Activated CD8-positive, alpha-beta memory T cell treated with anti-CD3 and anti-CD28 coated beads for 36 hours (primary cell): ENCODE measurements around the gene NEB. TPM values are rescaled to one million over a fixed set of nuclear protein-coding genes. Genes with fewer than 3 reads are reported as not detected.
"Not testable (repeated sequence)": the region's sequence is repeated elsewhere in the genome, so short reads cannot be mapped to it uniquely, and the experiment has no call there.

Source experiments
- CTCF ChIA-PET: fragments of 350-600 bp; sonication (Branson Sonifier 250); formaldehyde crosslinking; loops from one replicate; lab custom pipeline; 2021; ENCODE audit warnings: antibody characterized with exemption; lab: Charles Lee
- POLR2A ChIA-PET: fragments of 350-600 bp; sonication (Branson Sonifier 250); formaldehyde crosslinking; loops from one replicate; lab custom pipeline; 2021; ENCODE audit warnings: antibody characterized with exemption; lab: Charles Lee
- total RNA-seq, 2 experiments: library from RNA; stranded (reverse); gene quantifications; one replicate each; pipeline ENCODE4 v1.2.3, GENCODE V29; 2021

The NEB gene
- total RNA-seq, 2 experiments from 2014 or later: 0.02 to 0.10 TPM

DNA sequence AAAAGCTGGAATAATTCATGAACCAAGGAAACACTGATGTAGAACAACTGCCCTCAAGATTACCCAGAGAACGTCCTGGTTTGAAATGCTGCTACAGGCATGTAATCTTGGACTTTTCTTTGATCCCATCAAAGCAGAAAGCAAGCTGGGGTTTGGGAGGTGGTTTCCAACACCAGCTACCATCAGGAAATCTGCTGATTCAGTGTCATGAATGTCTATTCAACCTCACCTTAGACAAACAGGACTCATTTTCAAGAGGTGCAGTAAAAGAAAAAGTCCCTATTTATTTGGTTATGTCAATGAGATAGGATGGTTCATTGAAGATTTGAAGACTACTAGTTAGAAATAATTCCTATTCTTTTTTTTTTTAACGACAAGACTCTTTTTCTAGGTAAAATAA lies 72.7 kb downstream of the NEB start:
- POLR2A ChIA-PET: no interaction called here
- CTCF ChIA-PET: no interaction called here

- CTCF ChIA-PET: no interaction called here
- POLR2A ChIA-PET: no interaction called here
Observed at GRCh38 chr2:151658081-151658480, 76.2 kb downstream of the NEB start.

DNA sequence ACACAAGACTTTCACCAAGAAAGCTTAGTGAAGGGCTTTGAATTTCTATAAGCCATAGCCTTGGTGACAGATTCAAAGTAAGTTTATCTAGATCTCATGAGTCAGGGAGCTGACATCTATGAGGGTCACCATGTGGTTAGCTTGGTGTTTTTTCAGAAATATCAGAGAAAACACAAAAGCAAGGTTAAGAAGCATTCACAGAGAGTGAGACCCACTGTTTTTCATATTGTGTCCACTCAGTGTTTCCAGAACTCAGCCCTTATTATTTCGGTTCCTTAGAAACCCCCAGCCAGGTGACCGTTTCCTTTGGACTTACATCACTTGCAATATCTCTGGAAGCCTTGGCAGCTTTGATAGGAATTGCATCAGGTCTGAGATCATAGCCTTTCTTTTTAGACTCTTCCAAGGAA lies 76.6 kb downstream of the NEB start:
- ChIA-PET CTCF (no interaction called here), POLR2A (no interaction called here)

- POLR2A ChIA-PET: no interaction called here
Observed at GRCh38 chr2:151655663-151656398, 78.4 kb downstream of the NEB start.

DNA sequence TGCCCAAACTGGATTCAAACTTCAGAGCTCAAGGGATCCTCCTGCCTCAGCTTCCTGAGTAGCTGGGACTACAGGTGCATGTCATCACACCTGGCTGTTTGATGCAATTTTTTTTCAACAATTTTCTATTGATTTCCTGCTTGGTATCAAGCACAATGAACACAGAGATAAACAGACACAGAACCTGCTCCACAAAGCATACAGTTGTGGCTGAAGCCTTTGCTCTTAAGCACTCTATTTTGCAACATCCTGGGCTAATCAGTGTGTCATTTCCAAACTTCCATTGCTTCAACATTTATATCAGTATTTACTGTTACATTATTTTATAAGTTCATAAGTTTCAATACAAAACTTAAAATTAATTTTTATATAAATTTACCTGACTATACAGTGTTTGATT lies 79.4 kb downstream of the NEB start:
- CTCF ChIA-PET: no interaction called here
- POLR2A ChIA-PET: no interaction called here

More at GRCh38 chr2:151655663-151656398, 78.4 kb downstream of the NEB start:
- CTCF ChIA-PET: no interaction called here

DNA sequence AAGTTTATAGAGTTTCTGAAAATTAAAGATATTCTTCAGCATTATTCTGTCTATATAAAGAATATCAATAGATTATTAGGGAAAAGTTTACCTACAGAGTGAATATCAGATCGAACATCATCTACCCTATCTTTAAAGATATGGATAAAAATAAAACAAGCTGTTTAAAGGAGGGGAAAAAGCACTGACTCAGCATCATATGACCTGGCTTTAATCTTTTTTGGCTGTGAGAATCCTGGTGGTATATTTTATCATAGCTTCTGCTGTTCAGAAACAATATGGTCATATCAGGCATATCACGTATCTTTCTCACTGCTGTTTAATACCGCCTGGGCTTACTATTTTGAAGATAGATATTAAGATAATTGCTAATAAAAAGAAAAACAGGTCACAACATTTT lies 80.2 kb downstream of the NEB start:
- POLR2A ChIA-PET: no interaction called here
- CTCF ChIA-PET: no interaction called here

GRCh38 chr2:151651274-151651673 lies 83.0 kb downstream of the NEB start:
- POLR2A ChIA-PET: no interaction called here
- CTCF ChIA-PET: no interaction called here

- POLR2A ChIA-PET: no interaction called here
Observed at GRCh38 chr2:151650456-151650855, 83.8 kb downstream of the NEB start.

DNA sequence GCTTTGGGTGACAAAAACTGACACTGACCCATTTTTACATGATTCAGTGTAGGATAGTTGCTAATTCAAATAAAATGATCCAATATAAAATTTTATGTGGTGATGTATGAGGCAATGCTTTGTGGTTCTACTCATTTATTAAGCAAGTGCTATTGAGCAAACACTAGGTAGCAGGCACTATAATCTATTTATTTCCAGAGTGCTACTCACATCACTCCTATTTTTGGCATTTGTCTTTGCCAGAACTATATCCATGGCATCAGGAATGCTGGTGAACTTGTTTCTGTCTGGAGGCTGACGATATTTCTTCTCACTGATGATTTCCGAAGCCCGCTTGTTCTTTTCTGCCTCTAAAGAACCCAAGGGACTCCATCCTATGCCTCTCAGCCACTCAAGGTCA lies 84.3 kb downstream of the NEB start:
- CTCF ChIA-PET: no interaction called here
- POLR2A ChIA-PET: no interaction called here

More at GRCh38 chr2:151650456-151650855, 83.8 kb downstream of the NEB start:
- CTCF ChIA-PET: interaction anchor here (0.6 kb wide), 1 partner anchor 230 kb away, joined by 5 read pairs; no protein-coding TSS in a partner anchor

- CTCF ChIA-PET: no interaction called here
Observed at GRCh38 chr2:151649400-151649799, 84.9 kb downstream of the NEB start.

GRCh38 chr2:151646512-151646911 lies 87.8 kb downstream of the NEB start:
- CTCF ChIA-PET, POLR2A ChIA-PET: not testable (repeated sequence)

More at GRCh38 chr2:151649400-151649799, 84.9 kb downstream of the NEB start:
- POLR2A ChIA-PET: no interaction called here

- CTCF ChIA-PET: no interaction called here
- POLR2A ChIA-PET: no interaction called here
Observed at GRCh38 chr2:151644580-151644979, 89.7 kb downstream of the NEB start.

GRCh38 chr2:151641895-151642294 lies 92.4 kb downstream of the NEB start:
- CTCF ChIA-PET, POLR2A ChIA-PET: not testable (repeated sequence)

GRCh38 chr2:151640087-151640486 lies 94.2 kb downstream of the NEB start:
- POLR2A ChIA-PET: no interaction called here
- CTCF ChIA-PET: no interaction called here

GRCh38 chr2:151638990-151639389 lies 95.3 kb downstream of the NEB start:
- CTCF ChIA-PET: interaction anchor here (0.5 to 1.7 kb wide), 2 partner anchors 33 to 266 kb away, joined by 4 read pairs; no protein-coding TSS in a partner anchor
- POLR2A ChIA-PET: no interaction called here

- POLR2A ChIA-PET: no interaction called here
- CTCF ChIA-PET: interaction anchor here (1.7 kb wide), 1 partner anchor 34 kb away, joined by 4 read pairs; no protein-coding TSS in a partner anchor
Observed at GRCh38 chr2:151638191-151638933, 95.9 kb downstream of the NEB start.

- ChIA-PET CTCF (interaction anchor here (1.7 kb wide), 1 partner anchor 35 kb away, joined by 4 read pairs; no protein-coding TSS in a partner anchor), POLR2A (no interaction called here)
Observed at GRCh38 chr2:151637271-151637781, 97.0 kb downstream of the NEB start.

DNA sequence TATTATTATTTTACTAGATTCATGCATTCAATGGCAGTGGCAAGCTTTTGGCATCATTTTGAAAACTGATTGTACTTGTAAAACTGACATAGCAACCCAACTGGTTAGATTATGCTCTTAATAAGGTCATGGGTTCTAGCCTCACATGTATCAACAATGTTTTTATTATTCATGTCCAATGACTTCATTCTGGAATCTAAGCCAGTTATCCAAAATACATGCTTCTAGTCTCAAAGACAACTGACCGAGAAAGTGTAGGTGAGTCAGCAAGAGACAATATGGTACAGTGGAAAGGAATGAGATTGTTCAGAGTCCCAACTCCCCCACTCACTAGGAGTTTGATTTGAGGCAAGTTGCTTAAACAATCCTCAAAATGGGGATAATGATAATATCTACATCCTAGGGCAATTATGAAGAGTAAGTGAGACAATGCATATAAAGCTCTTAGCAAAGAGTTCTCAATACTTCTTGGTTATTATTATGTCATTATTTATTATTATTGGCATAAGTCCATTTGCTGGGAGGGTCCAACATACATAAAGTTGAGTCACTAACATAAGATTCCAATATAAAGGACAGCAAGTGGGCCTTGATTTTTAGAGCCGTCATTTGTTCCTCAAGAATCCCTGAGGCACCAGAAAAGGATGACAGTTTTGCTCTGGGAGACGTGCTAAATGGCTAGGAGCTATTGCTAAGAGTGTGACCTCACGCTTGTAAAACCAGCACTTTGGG lies 99.4 kb downstream of the NEB start:
- CTCF ChIA-PET: no interaction called here
- POLR2A ChIA-PET: no interaction called here

- ChIA-PET POLR2A (no interaction called here), CTCF (no interaction called here)
Observed at GRCh38 chr2:151632993-151633565, 101.2 kb downstream of the NEB start.
